Fibroblast of lung (primary cell): Measurements from ENCODE around the gene STK32C. TPM values are rescaled to one million over a fixed set of nuclear protein-coding genes. Genes with fewer than 3 reads are reported as not detected.

Experiments used
- DNase-seq, 2 donors: peaks; one replicate each; pipeline versions ENCODE4 v3.0.0 to v3.0.0-alpha.2; 2010; ENCODE audit warnings: low read depth in 2 of 2
- H2AFZ ChIP-seq: 2 replicates; pipeline ENCODE4 v1.5.1; 2012; ENCODE audit warnings: low read length, control low read depth, inconsistent platforms
- H3K27ac ChIP-seq: 2 replicates; pipeline ENCODE4 v1.5.1; 2011; ENCODE audit warnings: low read length, control low read depth; ENCODE audit not compliant: insufficient read depth
- H3K27me3 ChIP-seq: 2 replicates; pipeline ENCODE4 v1.5.1; 2011; ENCODE audit warnings: mild to moderate bottlenecking, low read length; ENCODE audit not compliant: control insufficient read depth, insufficient read depth
- H3K36me3 ChIP-seq: 2 replicates; pipeline ENCODE4 v1.5.1; 2011; ENCODE audit warnings: low read length; ENCODE audit not compliant: control insufficient read depth, insufficient read depth
- H3K4me1 ChIP-seq: 2 replicates; pipeline ENCODE4 v1.5.1; 2011; ENCODE audit warnings: low read length; ENCODE audit not compliant: control insufficient read depth, insufficient read depth; ENCODE audit errors: extremely low read depth
- H3K4me2 ChIP-seq: 2 replicates; pipeline ENCODE4 v1.5.1; 2011; ENCODE audit warnings: low read length, control low read depth; ENCODE audit not compliant: insufficient read depth; ENCODE audit errors: extremely low read depth
- H3K4me3 ChIP-seq, 4 experiments: fragments of 200-600 bp in 1 of 4; sonication (generic) in 1 of 4; replicated peaks in 1 of 4; 2 replicates each; pipeline ENCODE4 v1.5.1; 2011 to 2016; ENCODE audit warnings: low read length in 4 of 4, low read depth in 3 of 4, mild to moderate bottlenecking in 3 of 4, control low read depth in 2 of 4, inconsistent platforms in 1 of 4, mixed read lengths in 1 of 4; ENCODE audit not compliant: insufficient read depth in 1 of 4; ENCODE audit errors: control extremely low read depth in 1 of 4
- H3K79me2 ChIP-seq: 2 replicates; pipeline ENCODE4 v1.5.1; 2012; ENCODE audit warnings: mild to moderate bottlenecking, low read length, inconsistent platforms; ENCODE audit not compliant: control insufficient read depth, insufficient read depth
- H3K9ac ChIP-seq: 2 replicates; pipeline ENCODE4 v1.5.1; 2011; ENCODE audit warnings: mild to moderate bottlenecking, low read length, control low read depth; ENCODE audit not compliant: insufficient read depth
- H3K9me3 ChIP-seq: 2 replicates; pipeline ENCODE4 v1.5.1; 2012; ENCODE audit warnings: low read depth, low read length; ENCODE audit not compliant: control insufficient read depth, insufficient read depth
- H4K20me1 ChIP-seq: 2 replicates; pipeline ENCODE4 v1.5.1; 2011; ENCODE audit warnings: low read length; ENCODE audit not compliant: control insufficient read depth, insufficient read depth; ENCODE audit errors: extremely low read depth
- EZH2 ChIP-seq: IDR thresholded peaks from 2 replicates; pipeline ENCODE4 v1.5.1; 2012; ENCODE audit warnings: low read length, control low read depth, mild to moderate bottlenecking; ENCODE audit errors: missing control alignments
- polyA plus RNA-seq, 2 donors: library from polyadenylated mRNA; depleted of rRNA in 1 of 2; stranded (reverse) in 1 of 2; unstranded in 1 of 2; fragments of >200 nt; gene quantifications; 2 replicates each; pipeline ENCODE4 v1.2.1, GENCODE V29; 2011 to 2012; ENCODE audit warnings: missing spikeins in 1 of 2
- total RNA-seq: library from RNA; depleted of rRNA; stranded (reverse); fragments of >200 nt; gene quantifications from 2 replicates; pipeline ENCODE4 v1.2.1, GENCODE V29; 2014
- TF ChIP-seq, protein P1 (sequence below), 2 donors: IDR thresholded peaks in 1 of 2; conservative IDR thresholded peaks in 1 of 2; 1 replicate in 1 of 2; 2 replicates in 1 of 2; pipeline ENCODE4 v1.5.1; 2011 to 2012; ENCODE audit warnings: low read length in 2 of 2, control low read depth in 1 of 2, inconsistent platforms in 1 of 2, low read depth in 1 of 2, mild to moderate bottlenecking in 1 of 2

STK32C gene
- total and polyA plus RNA-seq, 2 donors (not counting 1 experiment from before 2014, with no cell fraction given) = 4.4 to 21.5 TPM

DNA sequence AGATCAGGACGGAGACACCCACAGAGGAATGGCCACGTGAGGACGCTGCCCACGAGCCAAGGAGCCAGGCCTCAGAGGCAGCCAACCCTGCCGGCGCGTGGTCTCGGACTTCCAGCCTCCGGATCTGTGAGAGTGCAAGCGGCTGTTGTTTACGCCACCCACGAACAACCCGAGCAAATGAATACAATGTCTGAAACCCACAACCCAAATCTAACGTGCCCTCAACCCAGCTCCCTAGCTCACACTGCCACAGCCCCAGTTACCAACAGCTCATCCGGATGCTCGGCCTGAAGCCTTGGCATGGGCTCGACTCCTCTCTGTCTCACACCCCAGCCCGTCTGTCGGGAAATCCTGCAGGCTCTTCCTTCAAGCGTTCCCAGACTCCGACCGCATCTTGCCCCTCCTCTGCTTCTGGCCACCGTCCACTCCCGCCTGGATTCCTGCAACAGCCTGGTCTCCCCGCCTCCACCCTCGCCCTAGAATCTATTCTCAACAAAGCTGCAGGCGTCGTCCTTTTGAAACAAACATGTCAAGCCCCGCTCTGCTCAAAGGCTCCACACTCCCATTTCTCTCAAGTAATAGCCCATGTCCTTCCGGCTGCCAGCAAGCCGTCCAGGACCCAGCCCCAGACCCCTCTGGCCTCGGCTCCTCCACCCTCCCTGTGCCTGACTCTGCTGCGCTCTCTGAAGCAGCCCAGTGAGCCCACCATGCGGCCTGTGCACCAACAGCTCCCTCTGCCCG lies 35.3 kb downstream of the STK32C start:
- no peaks in the 10 kb centered on the region for H3K36me3 ChIP-seq
- H3K4me3 ChIP-seq = peak overlapping the region in 1 of 4 experiments; percentile 22
- H3K4me2 ChIP-seq = no peak overlapping the region
- H3K27ac ChIP-seq = no peak overlapping the region
- H2AFZ ChIP-seq = no peak overlapping the region
- TF ChIP-seq, protein P1, sequence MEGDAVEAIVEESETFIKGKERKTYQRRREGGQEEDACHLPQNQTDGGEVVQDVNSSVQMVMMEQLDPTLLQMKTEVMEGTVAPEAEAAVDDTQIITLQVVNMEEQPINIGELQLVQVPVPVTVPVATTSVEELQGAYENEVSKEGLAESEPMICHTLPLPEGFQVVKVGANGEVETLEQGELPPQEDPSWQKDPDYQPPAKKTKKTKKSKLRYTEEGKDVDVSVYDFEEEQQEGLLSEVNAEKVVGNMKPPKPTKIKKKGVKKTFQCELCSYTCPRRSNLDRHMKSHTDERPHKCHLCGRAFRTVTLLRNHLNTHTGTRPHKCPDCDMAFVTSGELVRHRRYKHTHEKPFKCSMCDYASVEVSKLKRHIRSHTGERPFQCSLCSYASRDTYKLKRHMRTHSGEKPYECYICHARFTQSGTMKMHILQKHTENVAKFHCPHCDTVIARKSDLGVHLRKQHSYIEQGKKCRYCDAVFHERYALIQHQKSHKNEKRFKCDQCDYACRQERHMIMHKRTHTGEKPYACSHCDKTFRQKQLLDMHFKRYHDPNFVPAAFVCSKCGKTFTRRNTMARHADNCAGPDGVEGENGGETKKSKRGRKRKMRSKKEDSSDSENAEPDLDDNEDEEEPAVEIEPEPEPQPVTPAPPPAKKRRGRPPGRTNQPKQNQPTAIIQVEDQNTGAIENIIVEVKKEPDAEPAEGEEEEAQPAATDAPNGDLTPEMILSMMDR (conservative IDR thresholded peaks at IDR 0.05 in 1 of 2, IDR thresholded peaks at IDR 0.05 in 1 of 2; ENCODE audit: low read depth in 1 of 2, low read length in 2 of 2) = no peak
- TF ChIP-seq EZH2 = no peak
- H3K9me3 ChIP-seq = no peaks in the 10 kb centered on the region
- H3K9ac ChIP-seq = no peak overlapping the region
- DNase-seq = peak; percentile 68 to 78
- no peaks in the 10 kb centered on the region for H3K4me1 ChIP-seq
- H4K20me1 ChIP-seq = no peaks in the 10 kb centered on the region
- no peaks in the 10 kb centered on the region for H3K27me3 ChIP-seq
- no peaks in the 10 kb centered on the region for H3K79me2 ChIP-seq

DNA sequence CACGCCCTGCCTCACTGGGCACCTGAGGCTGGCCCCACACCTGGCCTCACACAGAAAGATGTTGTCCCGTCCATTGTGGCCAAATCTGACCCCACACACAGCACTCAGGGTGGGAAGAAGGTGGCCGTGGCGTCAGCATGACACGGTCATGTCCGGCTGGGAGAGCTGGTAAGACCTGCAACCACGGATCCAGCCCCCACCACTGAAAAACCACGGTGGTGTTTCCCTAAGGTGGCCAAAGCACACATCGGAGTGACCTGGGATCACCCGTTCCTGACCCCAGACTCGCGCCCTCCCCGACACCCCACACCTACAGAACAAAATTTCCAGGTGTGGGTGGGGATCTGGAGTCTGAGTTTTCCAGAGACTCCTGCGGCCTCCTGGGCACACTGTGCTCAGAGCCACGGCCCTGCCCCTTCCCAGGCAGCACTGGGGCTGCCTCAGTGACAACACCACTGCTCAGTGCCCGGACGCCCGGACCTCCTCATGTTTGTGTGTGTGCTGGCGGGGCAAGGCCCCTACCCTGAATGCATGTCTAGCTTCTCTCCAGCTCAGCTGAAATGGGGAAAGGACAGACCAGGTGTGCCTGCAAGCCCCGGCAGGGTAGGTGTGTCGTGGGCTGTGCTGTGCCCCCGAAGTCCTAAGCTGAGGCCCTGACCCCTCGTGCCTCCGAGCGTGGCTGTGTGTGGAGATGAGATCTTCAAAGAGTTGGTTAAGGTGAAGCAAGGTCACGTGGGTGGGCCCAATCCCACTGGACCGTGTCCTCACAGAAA lies 36.1 kb downstream of the STK32C start:
- H3K27me3 ChIP-seq = no peaks in the 10 kb centered on the region
- DNase-seq = no peak
- H3K4me3 ChIP-seq = no peak overlapping the region
- H3K27ac ChIP-seq = no peak overlapping the region
- TF ChIP-seq, protein P1 (conservative IDR thresholded peaks at IDR 0.05 in 1 of 2, IDR thresholded peaks at IDR 0.05 in 1 of 2; ENCODE audit: low read depth in 1 of 2, low read length in 2 of 2) = no peak
- no peak for TF ChIP-seq EZH2
- no peaks in the 10 kb centered on the region for H4K20me1 ChIP-seq
- no peak overlapping the region for H3K9ac ChIP-seq
- H3K4me2 ChIP-seq = no peak overlapping the region
- H3K9me3 ChIP-seq = no peaks in the 10 kb centered on the region
- H2AFZ ChIP-seq = no peak overlapping the region
- H3K79me2 ChIP-seq = no peaks in the 10 kb centered on the region
- no peaks in the 10 kb centered on the region for H3K36me3 ChIP-seq
- H3K4me1 ChIP-seq = no peaks in the 10 kb centered on the region

DNA sequence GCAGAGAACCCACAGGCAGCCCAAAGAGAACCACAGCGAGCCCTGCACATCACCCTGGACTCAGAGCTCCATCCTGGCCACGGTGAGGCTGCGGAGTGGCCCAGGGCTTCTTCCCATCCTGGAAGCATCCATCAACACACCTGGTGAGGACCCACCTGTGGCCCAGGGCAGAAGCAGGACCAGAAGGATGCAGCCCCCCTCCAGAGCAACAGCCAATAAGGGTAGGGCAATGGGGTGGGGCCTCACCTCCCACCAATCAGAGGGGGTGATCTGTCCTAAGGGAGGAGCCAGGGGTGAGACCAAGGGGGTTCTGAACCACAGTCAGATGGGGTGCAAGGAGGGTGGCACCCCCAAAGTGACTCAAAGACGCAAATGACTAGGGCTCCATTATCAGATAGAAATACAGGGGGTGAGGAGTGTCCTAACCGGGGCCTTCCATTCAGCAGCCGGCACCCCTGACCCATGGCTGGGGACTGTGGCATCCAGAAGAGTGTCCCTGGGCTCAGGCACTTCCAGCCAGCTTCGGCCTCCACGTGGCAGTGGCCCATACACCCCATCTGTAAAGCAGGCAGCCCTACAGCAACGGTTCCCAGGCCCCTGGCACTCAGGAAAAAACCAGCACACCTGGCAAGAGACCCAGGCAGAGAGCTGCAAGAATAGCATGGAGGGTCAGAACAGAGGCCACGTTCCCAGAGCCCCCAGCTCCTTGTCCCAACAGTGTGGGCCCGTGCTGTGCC lies 36.9 kb downstream of the STK32C start:
- Histone ChIP-seq H3K27ac (no peak overlapping the region), H2AFZ (no peak overlapping the region), H3K27me3 (no peaks in the 10 kb centered on the region), H3K79me2 (no peaks in the 10 kb centered on the region), H3K4me3 (no peak overlapping the region), H3K4me2 (no peak overlapping the region), H3K36me3 (no peaks in the 10 kb centered on the region), H3K9ac (no peak overlapping the region), H3K4me1 (no peaks in the 10 kb centered on the region), H3K9me3 (no peaks in the 10 kb centered on the region), H4K20me1 (no peaks in the 10 kb centered on the region)
- DNase-seq = no peak
- TF ChIP-seq, protein P1 (conservative IDR thresholded peaks at IDR 0.05 in 1 of 2, IDR thresholded peaks at IDR 0.05 in 1 of 2; ENCODE audit: low read depth in 1 of 2, low read length in 2 of 2) = no peak
- TF ChIP-seq EZH2 = no peak
